DOHH2 (cell line): ENCODE results near the gene ADAM11.

Experiments used
- EZH2phosphoT487 ChIP-seq: fragments of 200-600 bp; sonication (generic); IDR thresholded peaks from 2 replicates; pipeline ENCODE4 v1.6.1; 2017; ENCODE audit warnings: borderline replicate concordance, mild to moderate bottlenecking, antibody characterized with exemption, low read length, moderate library complexity, mixed read lengths
- TF ChIP-seq, protein P1 (sequence below): fragments of 200-600 bp; sonication (generic); IDR thresholded peaks from one replicate; pipeline ENCODE4 v1.5.1; 2014; ENCODE audit warnings: antibody characterized with exemption, mild to moderate bottlenecking, low read depth, low read length; ENCODE audit not compliant: poor library complexity, severe bottlenecking

DNA sequence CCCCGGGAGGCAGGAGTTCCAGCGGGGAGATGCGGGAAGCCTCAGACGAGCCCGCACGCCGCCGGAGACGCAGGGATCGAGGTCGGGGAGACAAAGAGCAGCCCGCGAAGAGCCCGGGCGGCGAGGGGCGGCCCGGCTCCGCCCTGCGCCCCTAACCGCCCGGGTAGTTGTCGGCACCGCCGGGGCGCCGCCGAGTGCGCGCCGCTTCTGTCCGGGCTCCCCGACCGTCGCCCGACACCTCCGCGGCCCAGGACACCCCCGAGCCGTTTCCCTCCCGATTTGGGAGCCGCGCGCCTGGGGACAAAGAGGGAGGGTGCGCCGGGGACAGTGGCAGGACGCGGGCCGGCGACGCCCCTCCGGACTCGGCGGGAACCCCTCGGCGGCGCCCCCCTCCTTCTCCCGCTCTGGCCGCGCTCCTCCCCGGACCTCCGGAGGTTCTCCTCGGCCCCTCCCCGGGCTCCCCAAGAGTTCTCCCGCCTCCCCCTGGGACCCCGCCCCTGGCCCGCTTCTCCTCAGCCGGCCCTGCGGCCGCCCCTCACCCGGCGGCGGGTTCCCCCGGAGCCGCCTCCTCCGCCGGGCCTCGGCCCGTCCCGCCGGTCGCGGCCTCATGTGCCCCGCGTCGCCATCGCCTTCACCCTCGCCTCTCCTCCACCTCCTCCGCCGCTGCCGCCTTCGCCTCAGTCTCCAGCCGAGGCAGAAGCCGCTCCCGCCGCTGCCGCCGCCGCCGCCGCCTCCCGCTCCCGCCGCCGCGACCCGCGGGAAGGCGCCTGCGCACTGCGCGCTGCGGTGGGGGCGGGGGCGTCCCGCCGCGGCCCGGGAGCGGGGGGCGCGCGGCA is 71.0 kb downstream of the ADAM11 start, which contains the start of gene GJC1:
- TF ChIP-seq, protein P1, sequence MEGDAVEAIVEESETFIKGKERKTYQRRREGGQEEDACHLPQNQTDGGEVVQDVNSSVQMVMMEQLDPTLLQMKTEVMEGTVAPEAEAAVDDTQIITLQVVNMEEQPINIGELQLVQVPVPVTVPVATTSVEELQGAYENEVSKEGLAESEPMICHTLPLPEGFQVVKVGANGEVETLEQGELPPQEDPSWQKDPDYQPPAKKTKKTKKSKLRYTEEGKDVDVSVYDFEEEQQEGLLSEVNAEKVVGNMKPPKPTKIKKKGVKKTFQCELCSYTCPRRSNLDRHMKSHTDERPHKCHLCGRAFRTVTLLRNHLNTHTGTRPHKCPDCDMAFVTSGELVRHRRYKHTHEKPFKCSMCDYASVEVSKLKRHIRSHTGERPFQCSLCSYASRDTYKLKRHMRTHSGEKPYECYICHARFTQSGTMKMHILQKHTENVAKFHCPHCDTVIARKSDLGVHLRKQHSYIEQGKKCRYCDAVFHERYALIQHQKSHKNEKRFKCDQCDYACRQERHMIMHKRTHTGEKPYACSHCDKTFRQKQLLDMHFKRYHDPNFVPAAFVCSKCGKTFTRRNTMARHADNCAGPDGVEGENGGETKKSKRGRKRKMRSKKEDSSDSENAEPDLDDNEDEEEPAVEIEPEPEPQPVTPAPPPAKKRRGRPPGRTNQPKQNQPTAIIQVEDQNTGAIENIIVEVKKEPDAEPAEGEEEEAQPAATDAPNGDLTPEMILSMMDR, result no peak
- TF ChIP-seq EZH2phosphoT487, result no peak
